ENCODE data around the gene PRKCSH.

- TF ChIP-seq CTCF (IDR thresholded peaks at IDR 0.05) (no peak), EZH2 (IDR thresholded peaks at IDR 0.05; ENCODE audit: borderline replicate concordance, insufficient read depth, low read depth, low read length, poor library complexity, severe bottlenecking) (no peak)
These were observed 53.9 kb downstream of the PRKCSH start for GRCh38 chr19:11489378-11489777.
